Gastrocnemius medialis (tissue), 4 donors: ENCODE measurements around the gene BORCS5.

ENCODE experiments used
- POLR2A ChIP-seq, 2 donors: fragments of 450-650 bp; IDR thresholded peaks; one replicate each; pipeline ENCODE4 v1.6.1; 2017; ENCODE audit warnings: antibody characterized with exemption in 2 of 2, mild to moderate bottlenecking in 2 of 2, moderate library complexity in 2 of 2
- TF ChIP-seq, protein P1 (sequence below), 5 experiments: fragments of 450-650 bp in 3 of 5; fragments of 200-600 bp in 2 of 5; sonication (generic) in 2 of 5; IDR thresholded peaks in 4 of 5; conservative IDR thresholded peaks in 1 of 5; 1 replicate in 4 of 5; 2 replicates in 1 of 5; pipeline ENCODE4 v1.5.1; 2016 to 2019; ENCODE audit warnings: antibody characterized with exemption in 5 of 5, mild to moderate bottlenecking in 3 of 5, moderate library complexity in 3 of 5

DNA sequence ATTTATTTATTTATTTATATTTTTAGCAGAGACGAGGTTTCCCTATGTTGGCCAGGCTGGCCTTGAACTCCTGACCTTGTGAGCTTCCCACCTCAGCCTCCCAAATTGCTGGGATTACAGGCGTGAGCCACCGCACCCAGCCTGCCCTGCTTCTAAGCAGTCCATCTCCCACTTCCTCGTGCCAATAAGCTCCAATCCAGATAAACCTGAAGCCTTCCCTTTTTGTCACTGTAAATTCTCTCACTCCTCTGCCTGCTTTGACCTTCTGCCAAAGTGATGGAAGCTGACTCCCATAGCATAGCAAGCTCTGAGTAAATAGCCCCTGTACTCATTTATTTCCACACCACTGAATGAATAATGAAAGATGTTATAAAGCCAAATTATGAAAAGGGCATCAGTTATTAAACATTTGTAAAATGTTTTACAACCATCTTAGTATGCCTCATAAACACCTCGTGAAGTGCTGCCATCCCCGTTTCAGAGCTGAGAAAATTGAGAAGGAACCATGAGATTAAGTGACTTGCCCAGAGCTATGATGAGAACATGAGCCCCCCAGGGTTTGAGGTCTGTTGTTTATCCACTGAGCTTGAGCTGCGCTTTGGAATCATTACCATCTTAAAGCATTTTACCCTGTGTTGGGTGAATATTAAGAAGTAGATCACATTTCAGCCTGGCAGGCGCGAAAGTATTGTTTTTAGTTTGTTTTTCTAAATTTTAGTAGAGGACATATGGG is 37.3 kb upstream of the BORCS5 start:
- TF ChIP-seq, protein P1, sequence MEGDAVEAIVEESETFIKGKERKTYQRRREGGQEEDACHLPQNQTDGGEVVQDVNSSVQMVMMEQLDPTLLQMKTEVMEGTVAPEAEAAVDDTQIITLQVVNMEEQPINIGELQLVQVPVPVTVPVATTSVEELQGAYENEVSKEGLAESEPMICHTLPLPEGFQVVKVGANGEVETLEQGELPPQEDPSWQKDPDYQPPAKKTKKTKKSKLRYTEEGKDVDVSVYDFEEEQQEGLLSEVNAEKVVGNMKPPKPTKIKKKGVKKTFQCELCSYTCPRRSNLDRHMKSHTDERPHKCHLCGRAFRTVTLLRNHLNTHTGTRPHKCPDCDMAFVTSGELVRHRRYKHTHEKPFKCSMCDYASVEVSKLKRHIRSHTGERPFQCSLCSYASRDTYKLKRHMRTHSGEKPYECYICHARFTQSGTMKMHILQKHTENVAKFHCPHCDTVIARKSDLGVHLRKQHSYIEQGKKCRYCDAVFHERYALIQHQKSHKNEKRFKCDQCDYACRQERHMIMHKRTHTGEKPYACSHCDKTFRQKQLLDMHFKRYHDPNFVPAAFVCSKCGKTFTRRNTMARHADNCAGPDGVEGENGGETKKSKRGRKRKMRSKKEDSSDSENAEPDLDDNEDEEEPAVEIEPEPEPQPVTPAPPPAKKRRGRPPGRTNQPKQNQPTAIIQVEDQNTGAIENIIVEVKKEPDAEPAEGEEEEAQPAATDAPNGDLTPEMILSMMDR (IDR thresholded peaks at IDR 0.05 in 4 of 5, conservative IDR thresholded peaks at IDR 0.05 in 1 of 5), result no peak
- no peak for TF ChIP-seq POLR2A (IDR thresholded peaks at IDR 0.05)
